HG03442 (cell line): Measurements from ENCODE around the gene RNF32.
A peak's percentile ranks its signal among the peaks of the same experiment; 100 is the strongest.
"Not testable (repeated sequence)": the region's sequence is repeated elsewhere in the genome, so short reads cannot be mapped to it uniquely, and the experiment has no call there.

Experiments
- ATAC-seq: cut with Tn5 transposase; IDR thresholded peaks from one replicate; pipeline ENCODE4 v1.9.1; 2021; ENCODE audit warnings: mild to moderate bottlenecking, moderate library complexity; ENCODE audit not compliant: unreplicated experiment

Gene RNF32

DNA sequence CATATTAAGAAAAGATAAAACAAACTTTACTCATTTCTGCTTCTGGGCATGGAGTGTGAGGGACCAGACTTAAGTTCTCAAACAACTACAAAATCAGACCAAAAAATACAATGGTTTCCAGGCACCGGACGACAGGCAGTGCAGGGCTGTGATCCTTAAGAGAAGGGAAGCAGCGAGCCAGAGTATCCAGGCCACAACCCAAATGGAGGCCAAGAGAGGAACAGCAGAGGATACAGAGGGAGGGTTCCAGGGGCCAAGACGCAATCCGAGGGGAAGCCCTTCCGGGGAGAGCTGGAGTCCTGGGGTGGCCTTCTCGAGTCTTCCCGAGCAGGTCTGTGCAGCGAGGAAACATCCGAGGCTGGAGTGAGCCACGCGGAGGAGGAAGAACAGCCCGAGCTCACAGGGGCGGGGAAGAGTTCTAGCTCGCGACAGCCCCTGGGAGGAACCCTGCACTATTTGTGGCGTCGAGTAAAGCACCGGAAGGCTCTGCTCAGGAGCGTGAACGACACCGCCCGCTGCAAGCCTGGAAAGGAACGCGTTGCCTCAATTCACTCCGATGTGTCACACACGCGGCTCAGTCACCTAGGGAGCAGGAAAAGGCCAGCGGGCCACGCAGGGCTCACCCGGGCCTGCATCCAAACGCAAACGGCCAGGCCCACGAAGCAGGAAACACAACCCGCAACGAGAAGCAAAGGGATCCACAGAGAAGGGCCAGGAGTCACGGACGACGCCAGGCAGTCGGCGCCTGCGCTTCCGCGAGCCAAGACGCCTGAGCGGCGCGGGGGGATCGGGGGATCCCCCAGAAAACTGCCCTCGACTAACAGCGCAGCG, 933 bp upstream of the RNF32 start:
- no peak for ATAC-seq

DNA sequence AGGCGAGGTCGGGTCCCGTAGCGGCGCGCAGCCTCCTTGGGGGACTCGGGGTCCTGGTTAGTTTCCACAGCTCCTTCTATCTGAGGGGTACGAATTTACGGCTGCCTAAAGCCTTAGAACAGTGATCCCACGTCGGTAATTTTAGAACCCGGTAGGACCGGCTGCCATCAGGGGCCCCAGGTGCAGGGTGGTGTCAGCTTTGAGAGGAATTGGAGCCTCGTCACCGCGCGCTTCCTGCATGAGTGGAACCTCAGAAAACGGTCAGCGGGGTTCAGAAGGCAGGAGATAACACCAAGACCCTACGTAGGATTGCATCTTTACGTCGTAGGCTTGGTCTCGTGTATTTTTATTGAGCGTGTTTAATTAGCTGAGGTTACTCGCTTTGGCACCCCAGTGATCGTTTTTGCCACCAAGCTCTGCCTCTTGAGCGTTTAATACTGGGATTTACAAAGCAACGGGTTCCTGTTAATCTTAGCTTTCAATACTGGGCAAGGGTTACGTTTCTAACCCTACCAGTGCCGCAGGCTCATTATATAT, 443 bp downstream of the RNF32 start:
- ATAC-seq: peak; percentile 45

DNA sequence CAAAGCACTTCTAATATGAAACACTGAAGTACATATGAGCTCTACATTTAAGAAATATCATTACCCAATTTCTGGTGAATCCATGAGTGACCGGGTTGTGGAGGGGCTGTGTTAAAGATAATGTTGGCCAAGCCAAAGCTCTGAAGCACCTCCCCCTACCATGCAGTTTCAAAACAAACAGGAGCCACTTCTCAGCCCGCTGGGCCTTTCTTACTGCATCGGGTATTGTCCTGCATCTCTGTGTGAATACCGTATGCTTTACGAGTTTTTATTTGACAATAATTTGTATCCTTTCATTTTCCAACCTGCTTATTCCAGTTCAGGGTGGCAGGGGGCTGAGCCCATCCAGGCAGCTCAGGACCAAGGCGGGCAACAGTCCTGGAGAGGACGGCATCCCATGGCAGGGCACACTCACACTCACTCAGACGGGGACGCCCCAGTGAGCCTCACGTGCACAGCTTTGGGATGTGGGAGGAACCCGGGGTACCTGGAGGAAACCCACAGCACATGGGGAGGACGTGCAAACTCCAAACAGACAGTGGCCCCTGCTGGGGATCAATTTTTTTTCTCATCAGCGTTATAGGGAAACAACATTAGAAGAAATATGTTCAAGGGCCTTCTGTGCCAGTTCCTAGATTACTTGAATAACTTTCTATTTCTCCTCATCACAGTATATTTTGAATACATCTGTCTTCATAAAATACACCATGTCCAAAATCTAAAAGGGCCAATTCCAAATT, 1.9 kb downstream of the RNF32 start:
- no peak for ATAC-seq

DNA sequence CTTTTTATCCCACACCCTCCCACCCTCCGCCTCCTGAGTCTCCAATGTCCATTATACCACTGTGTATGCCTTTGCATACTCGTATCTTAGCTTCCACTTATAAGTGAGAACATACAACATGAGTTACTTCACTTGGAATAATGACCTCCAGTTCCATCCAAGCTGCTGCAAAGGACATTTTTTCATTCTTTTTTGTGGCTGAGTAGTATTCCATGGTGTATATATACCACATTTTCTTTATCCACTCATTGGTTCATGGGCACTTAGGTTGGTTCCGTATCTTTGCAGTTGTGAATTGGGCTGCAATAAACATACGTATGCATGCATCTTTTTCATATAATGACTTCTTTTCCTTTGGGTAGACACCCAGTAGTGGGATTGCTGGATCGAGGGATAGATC, 6.8 kb downstream of the RNF32 start:
- ATAC-seq: not testable (repeated sequence)

DNA sequence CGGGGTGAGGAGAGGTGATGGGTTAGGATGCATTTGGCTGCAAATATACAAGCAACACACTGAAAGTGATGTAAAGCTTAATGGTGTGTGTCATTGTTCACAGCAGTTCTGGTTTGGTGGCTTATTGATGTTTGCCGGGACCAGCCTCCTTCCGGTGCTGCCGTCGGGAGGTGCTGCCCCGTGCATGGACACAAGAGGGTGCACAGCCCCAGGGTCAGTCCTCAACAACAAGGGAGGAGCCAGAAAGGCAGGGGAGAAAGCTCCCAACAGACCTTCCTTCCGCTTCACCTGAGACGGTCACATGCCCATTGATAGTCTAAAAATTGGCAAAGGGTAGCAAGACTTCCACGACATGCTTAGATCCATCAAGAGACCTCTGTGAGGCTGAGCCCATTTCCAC, 9.5 kb downstream of the RNF32 start:
- no peak for ATAC-seq

DNA sequence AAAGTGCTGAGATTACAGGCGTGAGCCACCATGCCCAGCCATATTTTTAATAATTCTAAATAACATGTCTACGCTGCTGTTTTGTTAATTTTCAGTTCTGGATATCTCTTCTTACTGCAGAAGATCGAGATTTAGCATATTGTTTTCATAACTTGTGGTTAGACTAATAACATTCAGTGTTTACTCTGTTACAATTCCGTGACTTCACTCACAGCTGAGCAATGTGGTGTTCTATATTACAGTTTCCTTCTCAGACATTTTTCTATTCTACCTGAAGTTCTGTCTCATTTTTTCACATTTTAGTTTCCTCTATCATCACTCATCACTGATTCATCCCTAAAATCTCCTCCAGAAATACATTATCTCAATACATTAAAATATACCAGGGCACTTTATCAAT, 10.9 kb downstream of the RNF32 start:
- ATAC-seq: no peak

DNA sequence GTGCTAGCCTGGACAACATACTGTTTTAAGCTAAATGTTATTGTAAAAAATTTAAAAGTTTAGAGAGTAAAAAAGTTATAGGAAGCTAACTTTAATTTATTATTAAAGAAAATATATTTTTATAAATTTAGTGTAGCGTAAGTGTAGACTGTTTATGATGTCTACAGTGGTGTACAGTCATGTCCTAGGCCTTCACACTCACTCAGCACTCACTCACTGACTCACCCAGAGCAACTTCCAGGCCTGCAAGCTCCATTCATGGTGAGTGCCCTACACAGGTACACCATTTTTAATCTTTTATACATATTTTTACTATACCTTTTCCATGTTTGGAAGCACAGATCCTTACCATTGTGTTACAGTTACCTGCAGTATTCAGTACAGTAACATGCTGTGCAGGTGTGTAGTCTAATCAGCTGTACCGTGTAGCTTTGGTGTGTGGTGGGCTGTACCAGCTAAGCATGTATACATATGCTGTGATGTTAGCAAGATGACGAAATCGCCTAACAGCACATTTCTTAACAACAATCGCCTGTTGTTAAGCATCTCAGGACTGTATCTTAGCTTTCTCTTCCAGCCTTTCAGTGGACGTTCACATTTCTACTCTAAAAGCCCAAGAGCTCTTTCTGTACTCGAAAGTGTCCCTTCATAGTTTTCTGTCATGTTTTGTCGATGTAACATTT, 12.5 kb downstream of the RNF32 start:
- ATAC-seq: no peak

DNA sequence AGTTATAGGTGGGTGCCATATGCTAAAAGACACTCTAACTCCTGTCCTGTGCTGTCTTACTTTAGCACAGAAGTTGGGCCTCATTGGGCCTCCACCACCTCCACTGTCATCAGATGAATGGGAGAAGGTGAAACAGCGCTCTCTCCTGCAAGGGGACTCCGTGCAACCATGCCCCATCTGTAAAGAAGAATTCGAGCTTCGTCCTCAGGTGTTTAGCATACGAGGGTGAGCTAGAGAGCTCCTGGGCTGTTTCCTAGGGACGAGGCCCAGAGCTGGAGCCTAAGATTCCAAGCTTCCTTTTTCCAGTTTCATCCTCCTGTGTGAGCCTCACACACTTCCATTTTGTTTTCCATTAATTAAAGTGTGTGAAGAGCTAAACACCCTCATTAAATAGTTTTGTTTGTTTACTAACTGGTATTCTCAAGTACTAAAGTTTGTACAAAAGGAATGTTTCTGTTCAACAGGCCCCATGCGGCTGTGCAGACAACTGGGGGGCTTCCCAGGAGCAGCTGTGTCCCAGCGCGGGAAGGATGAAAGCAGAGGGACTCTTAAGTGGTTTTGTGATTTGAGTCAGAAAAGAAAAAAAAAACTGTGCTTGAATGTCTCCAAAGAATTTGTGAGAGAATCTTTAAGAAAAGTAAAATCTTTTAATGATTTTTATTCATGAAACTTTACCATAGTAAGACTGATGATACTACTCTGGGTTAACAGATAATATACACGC, 14.1 kb downstream of the RNF32 start:
- no peak for ATAC-seq

DNA sequence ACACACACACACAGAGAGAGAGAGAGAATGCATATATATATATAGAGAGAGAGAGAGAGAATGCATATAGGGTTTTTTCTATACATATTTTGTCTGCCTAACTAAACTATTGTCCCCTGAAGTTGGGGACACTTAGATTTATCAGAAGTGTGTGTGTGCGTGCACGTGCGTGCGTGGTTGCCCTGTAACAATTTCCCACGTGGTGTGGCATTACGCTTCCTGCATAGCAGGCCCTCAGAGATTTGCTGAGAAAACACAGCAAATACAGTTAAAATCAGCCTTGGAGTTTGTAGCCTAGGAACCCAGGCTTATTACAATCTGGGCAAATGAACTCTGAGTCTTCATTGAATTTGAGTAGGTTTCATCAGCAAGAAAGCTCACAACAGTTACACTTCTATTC, 14.7 kb downstream of the RNF32 start:
- no peak for ATAC-seq

DNA sequence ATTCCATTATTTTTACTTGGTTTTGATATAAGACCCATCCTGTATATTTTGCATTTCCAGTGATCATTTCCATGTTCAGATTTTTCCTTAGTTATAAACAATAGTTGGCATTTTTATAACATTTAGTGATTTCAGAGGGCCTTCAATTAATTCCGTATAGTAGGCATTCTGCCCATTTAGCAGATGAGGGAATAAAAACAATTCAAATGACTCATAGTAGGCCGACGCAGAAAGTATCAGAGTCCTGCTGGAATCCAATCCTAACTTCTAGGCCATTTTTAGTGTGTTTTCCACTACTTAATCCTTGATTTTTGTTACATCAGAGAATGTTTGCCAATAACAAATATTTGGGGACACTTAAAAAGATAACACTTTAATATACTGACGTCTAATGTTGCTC, 15.4 kb downstream of the RNF32 start:
- ATAC-seq: no peak

DNA sequence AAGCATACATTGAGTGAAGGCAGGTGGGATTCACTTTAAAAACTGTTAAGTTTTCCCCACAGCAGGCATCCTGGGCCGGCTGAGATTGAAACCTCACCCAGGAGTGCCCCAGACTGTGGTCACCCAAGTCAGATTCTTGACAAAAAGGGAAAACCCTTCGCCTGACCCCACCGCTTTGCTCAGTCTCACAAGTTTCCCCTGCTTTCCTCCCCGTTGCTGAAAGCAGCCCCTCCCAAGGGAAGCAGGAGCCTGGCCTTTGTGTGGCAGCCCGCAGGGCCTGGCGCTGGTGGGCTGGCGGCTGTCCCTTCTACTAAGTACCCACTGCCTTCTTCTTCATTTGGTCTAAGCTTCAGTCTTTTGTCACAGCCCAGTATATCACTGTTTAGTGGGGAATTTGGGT, 16.0 kb downstream of the RNF32 start:
- peak; percentile 53 for ATAC-seq

DNA sequence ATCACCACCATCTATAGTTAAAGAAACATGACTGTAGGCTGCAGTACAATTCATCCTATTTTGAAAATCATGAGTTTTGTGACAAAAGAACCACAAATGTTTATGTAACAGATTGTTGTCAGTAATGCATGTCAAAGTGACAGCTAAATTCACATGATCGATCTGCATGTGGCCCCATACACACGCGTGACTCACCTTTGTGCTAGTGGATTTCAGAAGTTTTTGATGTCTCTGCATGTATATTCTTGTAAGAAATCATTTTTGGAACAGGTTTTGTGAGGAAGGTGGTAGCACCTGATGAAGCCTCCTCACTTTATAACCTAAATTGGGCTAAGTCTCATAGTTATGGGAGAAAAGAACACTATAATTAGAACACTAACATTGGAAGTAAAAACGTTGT, 17.1 kb downstream of the RNF32 start:
- no peak for ATAC-seq

DNA sequence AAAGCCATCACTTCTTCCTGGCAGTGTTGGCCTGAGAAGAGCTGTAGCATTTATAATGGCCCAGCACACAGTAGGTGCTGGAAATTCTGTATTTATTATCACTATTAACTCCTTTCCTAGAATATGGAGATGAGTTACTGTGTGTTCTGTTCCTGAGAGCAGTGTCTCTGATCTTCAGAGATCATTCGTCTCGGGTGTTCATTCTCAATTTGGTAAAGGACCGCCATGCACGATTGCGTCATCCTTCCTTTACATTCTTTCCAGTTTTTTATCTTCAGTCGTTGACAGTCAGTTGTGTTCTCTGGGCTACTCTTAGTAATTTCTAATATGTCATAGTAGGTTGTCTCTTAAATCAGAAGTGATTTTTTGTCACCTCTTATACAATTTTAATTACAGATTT, 18.6 kb downstream of the RNF32 start:
- no peak for ATAC-seq

DNA sequence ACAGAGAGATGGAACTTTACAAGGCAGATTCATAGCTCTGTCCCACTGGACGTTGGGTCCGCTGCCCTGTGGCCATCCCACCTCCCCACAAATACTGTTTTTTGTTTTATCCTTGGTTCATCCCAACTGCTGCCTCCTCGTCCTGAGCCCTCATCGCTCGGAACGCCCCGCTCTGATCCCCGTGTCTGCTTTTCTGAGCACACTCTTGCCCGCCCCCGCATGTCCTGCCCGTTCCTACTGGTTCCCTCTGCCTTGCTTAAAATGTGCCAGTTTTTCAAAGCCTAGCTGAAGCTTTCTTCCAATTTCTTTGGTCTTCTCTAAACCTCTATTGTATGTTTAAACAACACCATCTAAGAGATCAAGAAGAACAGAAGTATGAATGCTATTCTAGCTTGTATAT, 19.4 kb downstream of the RNF32 start:
- ATAC-seq: no peak

DNA sequence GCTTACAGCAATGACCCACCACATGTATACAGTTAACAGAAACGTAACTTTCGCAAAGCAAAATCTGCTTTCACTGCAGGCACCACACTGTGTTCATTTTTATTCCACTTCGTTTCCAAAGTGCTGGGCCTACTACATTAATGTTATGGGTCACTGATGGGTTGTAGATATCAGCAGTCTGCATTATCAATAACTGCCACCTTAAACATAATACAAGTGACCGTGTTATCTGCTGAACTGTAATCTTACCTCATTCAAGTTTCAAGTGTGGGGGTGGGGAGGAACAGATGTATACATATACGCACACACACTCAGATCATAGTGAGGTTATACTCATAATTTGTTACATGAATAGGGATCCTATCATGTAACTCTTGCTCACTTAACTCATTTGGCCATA, 21.1 kb downstream of the RNF32 start:
- ATAC-seq: no peak

DNA sequence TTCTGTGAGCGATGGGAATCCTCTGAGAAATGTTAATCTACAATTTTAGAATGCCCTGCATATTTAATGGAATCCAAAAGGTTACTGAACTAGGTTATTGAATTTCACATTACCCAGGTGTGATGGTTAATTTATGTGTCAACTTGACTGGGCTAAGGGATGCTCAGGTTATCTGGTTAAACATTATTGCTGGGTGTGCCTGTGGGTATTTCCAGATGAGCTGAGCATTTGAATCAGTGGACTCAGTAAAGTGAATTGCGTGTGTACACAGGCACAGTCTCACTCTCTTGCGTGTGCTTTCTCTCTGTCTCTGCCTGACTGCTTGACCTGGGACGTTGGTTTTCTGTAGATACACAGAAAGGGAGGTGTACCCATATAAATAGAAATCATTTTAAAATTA, 21.7 kb downstream of the RNF32 start:
- no peak for ATAC-seq

DNA sequence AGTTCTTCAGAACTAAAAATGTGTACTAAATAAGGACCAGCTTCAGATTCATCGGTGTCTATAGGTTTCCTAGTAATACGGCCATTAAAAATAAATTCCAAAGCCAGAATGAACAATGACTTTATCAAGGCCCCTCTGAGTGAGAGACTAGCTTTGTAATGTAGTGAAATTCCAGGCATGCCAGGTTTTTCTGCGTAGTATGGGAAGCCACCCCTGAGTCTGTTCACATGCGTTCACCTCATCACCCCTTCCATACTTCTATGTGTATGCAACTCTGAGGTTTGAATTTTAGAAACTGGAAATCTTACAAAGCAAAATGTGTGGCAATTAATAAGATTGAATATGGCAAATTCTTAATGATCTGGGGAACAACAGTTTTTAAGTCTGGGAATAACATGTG, 24.5 kb downstream of the RNF32 start:
- ATAC-seq: no peak

DNA sequence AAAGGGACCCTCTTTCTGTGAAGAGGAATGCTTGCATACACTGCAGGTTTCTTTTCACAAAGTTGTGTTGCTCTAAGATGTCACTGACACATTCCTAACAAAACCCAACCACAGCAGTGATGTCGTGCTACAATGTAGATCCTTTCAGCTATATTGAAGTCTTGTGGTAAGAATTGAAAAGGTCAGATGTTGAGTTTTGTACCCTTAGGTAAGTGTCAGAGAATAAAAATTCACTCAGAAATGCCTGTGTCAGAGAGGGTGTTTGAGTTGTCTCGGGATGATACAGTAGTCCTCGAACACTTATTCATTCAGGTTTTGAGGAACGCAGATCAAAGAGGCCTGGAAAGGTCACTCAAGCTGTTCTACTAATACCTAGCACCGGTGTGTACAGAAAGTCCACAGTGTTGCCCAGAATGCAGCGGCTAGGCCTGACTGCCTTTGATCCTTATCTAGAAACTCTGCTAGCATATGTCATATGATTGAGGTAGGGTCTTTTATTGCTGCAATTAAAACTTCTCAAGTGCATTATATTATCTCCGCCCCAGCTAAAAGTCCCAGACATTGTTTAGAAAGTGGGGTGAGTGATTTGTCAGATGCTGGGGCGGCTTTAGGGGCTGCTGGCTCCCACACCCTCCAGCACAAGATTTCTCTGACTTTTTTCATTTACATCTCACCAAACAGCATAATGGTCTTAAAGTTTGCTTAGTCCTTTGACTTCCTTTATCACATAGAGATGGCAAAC, 26.0 kb downstream of the RNF32 start:
- no peak for ATAC-seq

DNA sequence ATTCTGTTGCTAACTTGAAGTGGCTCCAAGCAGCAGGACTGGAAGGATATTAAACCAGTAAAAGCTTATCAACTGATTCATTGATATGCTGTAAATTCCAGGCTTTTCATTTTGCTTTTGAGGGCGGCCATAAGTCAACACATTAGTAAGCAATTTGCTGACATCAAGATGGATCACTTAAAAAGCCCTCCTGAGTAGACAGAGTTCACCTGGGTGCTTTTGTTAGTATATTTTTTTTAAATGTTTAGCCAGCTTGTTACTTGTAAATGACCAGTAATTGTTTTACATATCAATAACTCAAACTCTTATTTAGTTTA, 26.5 kb downstream of the RNF32 start:
- ATAC-seq: no peak

DNA sequence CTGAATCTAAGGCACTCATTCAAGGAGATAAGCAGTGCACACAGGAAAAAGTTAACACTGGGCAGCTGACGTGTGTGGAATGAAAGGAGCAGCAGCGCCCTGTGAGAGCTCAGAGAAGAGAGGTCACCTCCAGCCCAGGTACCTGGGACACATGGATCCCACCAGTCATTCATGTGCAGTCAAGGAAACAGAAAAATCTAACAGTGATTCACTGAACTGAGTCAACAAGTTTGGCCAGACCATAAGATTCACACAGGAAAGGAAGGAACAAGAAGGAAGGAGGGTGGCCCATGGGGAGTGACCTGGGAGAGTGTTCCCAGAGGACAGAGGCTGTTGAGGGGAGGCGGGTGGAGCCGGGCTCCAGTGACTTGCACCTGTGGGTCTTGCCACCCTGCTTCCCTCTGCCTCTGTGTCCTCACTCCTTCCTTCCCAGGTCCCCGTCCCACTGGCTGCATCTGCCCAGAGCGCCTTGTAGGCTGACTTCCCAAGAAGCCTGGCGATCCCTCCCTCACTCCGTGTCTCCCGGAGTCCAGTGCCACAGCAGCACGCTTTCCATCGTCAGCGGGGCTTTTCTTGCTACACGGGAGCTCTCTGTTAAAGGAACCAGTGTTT, 27.7 kb downstream of the RNF32 start:
- no peak for ATAC-seq
